SIG-M5 treated with dmso at 0.1 percent for 504 hours (cell line): ENCODE data around the gene USP20.
"Not testable (repeated sequence)": the region's sequence is repeated elsewhere in the genome, so short reads cannot be mapped to it uniquely, and the experiment has no call there.

Experiments used
- DNase-seq: peaks from one replicate; lab custom pipeline; 2025; ENCODE audit not compliant: unreplicated experiment; lab: John Stamatoyannopoulos, UW

The USP20 gene

DNA sequence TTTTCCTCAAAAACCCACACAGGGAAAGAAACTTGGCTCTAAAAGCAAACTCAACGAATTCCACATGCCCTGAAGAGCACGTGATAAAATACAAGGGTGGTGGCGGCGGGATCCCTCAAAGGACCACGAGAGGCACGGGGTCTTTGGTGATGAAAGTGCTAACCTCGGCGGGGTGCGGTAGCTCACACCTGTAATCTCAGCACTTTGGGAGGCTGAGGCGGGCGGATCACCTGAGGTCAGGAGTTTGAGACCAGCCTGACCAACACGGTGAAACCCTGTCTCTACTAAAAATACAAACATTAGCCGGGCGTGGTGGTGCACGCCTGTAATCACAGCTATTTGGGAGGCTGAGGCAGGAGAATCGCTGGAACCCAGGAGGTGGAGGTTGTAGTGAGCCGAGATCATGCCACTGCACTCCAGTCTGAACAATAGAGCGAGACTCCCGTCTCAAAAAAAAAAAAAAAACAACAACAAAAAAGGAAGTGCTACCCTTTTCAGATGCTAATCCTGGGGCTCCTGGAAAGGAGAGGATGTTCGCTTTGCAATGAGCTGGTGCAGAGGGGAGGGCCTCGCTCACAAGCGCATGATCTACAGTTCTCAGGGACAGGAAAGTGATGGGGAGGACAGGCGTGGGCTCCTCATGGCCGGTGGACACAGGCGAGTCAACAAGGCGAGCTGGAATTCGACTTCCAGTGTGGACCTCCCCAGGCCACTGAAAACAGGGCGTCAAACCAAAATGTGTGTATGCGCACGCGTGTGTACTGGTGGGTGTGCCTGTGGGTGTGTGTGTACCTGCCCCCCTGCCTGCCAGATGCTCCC is 54.1 kb downstream of the USP20 start:
- peak; percentile 40 for DNase-seq

DNA sequence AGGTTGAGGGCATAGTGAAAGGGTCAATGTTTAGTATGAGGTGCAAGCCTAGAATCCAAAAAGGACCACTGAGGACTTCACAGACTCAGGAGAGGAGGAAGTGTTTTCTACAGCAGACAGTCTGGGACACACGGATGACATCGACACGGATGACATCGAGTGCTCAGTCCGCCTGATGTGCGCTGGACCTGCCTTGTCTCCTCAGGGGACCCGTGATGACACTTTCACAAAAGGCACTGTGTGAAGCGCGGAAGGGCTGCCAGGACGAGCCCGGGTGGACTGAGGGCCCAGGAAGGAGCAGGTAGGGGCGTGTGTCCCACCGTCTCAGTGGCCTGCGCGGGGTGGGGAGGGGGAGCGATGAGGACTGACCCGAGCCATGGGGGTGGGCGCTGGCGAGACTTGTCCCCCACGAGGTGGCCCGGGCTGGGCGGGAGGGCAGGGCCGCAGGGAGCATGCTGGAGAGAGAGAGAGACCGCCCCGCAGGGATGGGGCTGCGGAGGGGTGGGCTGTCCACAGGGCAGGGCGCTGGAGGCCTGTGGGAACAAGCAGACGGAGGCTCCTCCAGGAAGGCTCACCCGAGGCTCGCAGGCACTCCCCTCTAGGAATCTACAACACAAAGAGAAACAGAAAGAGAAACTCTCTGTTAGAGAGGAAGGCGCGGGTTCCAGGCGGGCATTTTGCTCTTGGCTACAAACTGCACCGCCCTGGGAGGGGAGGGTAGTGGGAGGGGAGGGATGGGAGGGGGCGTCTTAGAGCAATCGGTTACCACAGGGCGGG is 54.9 kb downstream of the USP20 start:
- peak; percentile 83 for DNase-seq

DNA sequence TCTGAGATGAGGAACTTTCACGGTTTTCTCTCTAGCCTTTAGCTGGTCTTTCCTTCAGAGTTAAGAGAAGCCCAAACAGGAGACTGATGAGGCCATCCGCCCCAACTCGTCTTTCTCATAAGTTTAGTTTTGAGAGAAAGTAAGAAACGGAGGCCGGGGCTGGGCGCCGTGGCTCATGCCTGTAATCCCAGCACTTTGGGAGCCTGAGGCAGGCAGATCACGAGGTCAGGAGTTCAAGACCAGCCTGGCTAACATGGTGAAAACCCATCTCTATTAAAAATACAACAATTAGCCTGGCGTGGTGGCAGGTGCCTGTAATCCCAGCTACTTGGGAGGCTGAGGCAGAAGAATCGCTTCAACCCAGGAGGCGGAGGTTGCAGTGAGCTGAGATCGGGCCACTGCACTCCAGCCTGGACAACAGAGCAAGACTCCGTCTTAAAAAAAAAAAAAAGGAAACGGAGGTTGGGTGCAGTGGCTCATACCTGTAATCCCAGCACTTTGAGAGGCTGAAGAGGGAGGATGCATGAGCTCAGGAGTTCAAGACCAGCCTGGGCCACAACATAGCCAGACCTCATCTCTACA is 55.6 kb downstream of the USP20 start:
- DNase-seq, result not testable (repeated sequence)

DNA sequence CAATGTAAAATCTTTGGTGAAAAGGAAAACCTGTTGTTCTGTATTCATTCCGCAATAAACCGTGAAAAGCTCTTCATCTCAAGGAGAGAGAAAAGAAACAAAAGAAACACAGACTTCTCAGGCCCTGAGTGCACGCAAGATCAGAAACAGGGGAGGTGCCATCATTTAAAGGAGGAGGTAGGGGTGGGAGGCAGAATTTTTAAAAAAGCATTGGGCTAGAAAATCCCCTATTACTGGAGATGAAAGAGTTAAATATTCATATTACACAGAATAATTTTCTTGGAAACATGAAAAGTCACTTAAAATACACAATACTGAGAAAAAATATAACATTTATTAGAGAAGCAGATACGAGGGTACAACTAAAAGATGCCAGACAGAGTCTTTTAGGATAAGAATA is 56.3 kb downstream of the USP20 start:
- DNase-seq, result no peak

DNA sequence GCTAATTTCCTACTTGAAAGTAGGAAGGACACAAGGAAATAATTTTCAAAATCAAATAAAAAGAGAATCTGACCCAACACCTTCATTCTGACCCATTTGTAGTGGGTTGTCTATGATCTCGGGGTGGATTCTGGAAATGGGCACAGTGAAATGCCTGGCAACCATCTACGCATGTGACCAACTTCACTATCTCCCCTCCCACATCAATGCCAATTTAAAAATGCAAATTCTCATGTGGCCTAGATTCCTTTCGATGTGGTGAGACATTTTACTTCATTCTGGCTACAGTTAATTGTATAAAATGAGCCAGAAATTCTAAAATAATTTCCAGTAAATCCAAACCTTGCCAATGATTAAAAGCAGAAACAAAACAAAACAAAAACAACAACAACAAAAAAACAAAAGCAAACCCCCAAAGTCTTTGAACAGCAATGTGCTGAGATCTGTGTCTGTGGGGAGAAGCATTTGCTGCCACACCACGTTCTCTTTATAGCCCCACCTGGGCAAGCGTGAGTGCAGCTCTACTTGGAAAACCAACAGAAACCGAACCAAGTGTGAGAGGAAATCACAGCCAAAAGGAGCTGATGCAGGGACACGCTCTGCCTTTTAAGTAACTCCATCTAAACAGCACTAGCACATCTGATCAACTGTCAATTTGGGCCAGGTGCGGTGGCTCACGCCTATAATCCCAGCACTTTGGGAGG is 59.0 kb downstream of the USP20 start:
- DNase-seq, result no peak

DNA sequence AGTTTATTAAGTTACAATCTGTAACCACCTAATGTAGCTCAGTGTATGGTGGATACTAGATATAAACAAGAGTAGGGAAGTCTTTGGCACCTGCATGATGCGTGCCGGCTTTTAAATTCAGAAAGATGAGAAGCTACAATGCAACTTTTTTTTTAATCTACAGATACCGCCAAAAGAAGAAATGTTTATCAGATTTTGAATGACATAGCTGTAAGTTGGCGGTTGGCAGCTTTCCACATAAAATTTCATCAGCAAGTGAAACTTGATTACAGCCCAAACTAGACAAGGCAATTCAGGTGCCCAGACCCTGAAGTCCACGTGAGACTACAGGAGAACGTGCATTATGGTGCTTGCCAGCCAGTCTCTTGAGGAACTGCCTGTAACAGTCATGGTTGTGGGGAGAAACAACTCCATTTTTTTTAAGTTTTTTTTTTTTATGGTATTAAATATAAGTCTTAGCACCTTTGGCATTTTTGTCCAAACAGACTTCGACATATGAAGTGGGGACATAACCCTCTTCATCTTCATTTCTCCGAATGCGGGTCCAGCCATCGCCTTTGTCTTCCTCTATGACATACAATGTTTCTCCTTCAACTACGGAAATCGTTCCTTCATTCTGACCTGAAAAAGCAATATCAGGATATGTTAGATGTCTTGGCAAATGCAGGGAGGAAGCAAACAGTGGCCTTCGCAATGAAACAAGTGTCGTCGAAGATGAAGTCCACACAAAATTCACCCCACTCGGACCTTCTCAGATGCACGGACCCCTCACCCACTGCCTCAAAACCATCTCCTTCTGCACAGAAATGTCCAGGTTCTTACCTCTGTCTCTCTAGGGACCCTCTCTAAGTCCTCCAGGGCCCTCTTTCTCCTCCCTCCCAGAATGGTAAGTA is 60.4 kb downstream of the USP20 start:
- DNase-seq, result no peak

DNA sequence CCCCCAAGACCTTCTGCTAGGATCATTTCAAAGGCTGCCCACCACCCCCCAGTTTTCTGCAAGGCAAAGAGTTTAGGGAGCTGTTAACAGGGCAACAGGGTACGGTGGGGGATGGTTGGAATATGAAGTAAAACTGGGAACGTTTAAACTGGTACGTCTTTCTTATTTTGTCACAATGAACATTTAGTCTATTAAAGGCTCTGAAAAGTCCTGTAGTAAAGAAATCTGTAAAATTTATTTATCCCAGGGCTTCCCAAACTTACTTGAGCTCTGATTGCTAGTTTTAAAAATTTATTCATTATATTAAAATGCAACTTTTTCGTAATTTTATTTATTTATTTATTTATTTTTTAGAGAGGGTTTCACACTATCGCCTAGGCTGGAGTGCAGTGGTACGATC is 62.0 kb downstream of the USP20 start:
- DNase-seq, result no peak

DNA sequence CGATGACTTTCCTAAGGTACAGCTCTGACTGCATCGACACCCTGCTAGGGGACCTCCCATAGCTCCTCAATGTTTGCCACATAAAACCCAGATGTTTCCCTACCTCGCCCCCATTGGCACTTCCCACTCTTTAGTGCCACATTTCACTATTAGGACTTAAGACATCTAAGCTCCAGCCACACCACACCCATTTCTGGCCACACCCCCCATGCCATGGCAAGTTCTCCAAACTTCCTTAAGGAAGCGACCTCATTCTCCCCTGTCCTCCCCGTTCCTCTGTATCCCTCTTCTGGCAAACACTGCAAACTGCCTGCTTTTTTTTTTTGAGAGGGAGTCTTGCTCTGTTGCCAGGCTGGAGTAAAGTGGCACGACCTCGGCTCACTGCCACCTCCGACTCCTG is 62.9 kb downstream of the USP20 start:
- no peak for DNase-seq

DNA sequence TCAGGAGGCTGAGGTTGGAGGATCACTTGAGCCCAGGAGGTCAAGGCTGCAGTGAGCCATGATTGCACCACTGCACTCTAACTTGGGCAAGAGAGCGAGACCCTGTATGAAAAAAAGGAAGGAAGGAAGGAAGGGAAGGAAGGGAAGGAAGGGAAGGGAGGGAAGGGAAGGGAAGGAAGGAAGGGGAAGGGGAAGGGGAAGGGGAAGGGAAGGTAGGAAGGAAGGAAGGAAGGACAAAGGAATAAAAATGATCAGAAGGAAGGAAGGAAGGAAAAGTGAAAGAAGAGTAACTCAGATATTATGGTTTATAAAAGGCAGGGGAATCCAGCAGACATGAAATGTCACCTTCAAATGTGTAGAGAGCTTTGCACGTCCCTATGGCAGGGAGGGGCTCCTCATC is 64.4 kb downstream of the USP20 start:
- DNase-seq, result no peak

DNA sequence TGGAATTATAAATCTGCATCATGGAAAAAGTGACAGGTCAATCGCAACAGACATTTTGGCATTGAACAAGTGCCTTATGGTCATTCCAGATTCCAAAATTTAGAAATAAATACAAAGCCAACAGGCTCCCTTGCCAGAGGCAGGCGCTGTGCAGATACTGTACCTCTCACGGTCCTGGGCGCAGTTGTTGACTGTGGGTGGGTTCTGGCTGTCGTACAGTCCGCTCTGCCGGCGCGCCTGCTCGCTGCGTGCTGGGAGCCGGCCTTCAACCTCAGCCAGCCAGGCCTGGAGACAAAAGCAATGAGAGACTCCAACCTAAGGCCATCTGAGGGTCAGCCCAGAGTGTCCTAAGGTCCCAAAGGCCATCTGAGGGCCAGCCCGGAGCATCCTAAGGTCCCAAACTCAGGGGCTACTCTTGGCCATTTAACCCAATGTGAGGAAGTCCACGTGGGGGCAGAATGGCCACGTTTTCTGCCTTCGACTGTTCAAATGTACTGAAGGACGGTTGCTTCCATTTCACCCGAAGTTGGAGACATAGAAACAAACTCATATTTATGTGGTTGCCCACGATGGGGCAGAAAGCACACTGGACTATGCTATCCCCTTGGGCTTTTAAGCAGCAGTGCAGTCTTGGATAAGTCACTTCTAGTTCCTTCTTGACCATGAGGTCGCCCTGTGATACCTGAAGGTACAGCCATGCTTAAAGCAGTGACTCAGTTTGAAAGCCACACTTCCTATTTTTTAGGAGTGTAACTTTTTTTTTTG is 65.2 kb downstream of the USP20 start:
- DNase-seq, result peak; percentile 14

DNA sequence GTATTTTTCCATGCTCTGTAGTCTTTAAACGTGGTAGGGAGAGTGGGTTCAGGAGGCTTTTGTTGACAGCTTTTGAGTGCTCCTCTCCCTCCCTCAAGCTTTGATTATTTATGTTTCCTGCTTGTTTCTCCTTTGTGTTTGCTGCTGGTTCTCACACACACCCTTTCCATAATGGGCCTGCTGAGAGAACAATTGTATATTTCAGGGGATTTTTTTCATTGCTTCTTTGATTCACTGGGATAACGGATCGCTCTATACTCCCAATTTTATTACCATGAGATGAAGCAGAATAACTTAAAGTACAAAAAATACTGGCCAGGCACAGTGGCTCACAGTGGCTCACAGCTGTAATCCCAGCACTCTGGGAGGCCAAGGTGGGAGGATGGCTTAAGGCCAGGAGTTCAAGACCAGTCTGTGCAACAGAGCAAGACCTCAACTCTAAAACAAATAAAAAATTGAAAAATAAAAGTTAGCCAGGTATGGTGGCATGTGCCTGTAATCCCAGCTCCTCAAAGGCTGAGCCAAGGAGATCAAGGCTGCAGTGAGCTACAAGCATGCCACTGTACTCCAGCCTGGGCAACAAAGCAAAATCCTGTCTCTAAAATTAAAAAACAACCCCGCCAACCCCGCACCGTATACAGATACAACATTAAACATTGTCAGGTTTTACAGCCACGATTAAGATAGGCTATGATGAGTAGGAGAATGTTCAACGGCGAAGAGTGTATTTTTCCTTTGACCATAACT is 66.9 kb downstream of the USP20 start:
- DNase-seq, result no peak

DNA sequence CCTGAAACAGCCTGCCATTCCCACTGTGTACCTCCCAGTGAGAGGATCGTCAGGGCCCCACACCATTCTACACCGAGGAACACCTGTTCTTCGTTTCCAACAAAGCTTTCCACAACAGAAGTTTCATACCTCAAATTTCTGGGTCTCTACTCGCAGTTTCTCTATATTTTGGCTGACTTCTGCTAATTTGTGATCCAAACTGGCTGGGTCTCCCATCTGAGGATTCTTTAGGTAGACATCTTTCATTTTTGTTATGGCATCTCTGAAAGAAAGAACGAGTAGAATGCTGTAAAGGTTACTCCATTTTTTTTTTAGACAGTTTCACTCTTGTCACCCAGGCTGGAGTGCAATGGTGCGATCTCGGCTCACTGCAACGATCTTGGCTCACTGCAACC is 67.5 kb downstream of the USP20 start:
- no peak for DNase-seq

DNA sequence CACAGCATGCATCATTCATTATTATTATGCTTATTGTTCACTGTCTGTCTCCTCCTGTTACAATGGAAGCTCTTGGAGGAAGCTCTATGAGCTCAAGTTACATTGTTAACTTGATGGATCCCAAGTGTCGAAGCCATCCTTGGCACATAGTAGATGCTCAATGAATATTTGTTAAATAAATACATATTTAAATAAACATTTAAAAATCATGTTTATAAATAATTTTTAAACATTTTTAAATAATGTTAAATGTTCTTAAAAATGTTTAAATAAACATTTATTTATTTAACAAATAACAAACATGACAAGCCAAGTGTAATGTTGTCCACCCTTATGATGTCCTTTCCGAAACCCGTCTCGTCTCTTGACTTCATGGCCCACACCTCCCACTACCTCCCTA is 69.5 kb downstream of the USP20 start:
- DNase-seq, result no peak

DNA sequence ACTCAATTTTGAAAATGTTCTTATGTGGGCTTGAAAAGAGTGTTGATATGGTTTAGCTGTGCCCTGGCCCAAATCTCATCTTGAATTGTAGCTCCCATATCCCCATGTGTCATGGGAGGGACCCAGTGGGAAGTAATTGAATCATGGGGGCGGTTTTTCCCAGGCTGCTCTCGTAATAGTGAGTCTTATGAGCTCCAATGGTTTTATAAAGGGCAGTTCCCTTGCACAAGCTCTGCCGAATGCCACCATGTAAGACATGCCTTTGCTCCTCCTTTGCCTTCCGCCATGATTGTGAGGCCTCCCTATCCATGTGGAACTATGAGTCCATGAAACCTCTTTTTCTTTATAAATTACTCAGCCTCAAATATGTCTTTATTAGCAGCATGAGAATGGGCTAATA is 71.0 kb downstream of the USP20 start:
- DNase-seq, result no peak

DNA sequence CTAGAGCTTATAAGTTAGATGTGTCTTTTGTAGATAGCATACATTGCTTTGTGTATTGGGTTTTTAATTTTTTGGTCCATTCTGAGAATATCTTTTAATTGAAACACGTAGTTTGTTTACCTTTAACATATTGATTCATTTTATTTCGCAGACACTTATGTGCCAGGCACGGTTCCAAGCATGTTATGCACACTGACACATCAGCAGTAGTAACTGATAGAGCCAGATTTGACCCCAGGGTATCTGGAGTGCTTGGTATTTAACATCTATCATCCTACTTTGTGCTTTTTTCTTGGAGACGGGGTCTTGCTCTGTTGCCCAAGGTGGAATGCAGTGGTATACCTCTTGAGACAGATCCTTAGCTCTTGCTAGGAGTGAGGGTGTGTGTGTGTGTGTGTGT is 71.9 kb downstream of the USP20 start:
- DNase-seq, result no peak

DNA sequence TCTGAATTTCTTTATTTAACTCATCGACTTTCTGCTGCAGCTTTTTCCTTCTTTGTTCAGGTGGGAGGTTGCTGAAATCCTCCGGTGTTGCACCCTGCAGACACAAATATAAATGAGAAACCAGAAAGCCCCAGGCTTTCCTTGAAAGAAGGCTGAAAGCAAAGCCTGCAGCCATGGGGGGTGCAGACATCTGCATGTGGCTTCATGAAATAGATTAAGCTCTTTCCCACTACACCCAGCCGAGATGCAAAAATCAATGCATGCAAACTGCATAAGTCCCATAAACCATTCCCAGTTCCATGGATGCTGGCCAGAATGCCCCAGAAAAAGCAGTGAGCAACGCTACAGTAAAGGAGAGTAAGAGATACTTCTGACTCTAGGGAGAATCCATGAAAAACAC is 73.6 kb downstream of the USP20 start:
- no peak for DNase-seq

DNA sequence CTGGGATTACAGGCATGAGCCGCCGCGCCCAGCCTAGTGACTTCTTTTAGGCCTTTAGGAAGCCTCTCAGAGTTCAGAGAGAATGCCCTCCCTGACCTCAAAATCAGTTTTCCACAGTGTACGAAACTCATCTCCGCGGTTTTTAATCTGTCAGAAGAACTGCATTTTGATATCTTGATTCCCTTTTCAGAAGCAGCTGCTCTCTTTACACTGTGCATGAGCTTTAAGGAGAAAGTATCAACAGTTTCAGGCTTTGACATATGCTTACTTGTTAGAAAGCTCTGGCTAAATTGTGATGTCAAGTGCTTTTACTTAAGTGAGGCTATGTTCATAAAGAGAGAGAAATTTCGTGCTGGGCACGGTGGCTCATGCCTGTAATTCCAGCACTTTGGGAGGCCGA is 74.6 kb downstream of the USP20 start:
- no peak for DNase-seq

DNA sequence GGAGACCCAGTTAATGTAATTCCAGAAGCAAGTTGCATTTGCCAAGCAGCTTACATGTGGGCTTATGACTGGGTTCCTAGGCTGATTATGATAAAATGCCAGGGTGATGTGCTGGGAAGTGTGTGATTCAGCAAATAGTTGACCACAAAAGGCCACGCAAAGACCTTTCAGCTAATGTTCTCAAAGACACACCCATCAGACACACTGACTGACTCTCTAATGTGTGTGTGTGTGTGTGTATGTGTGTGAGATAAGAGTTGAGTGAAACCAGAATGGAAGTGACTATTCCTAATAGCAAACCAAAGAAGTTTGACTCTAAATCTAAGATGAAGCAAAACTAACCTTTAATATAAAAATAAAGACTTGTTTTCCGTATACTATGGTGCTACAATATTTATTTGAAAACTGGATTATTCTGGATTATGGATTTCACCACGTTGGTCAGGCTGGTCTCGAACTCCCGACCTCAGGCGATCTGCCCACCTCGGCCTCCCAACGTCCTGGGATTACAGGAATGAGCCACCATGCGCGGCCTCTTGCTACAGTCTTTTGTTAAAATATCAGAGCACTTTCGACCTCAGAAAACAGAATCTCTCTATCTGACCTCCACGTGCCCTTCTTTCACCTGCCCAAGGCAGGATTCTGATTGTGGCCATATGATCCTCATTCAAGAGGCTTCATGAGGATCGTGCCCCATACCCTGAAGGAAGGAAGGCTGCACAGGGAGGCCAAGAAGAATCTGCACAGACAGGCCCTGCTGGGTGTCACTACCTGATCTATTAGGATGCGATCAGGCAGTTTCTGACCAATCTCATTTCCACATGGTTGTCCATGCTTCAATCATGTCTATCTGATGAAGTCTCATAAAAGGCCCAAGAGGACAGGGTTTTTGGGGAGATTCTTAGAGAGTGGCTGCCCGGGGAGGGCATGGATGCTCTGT is 75.6 kb downstream of the USP20 start:
- DNase-seq, result no peak
